IMR-90 (cell line): ENCODE results near the gene OSM. TPM values are rescaled to one million over a fixed set of nuclear protein-coding genes. Genes with fewer than 3 reads are reported as not detected.
A peak's percentile ranks its signal among the peaks of the same experiment; 100 is the strongest.

Experiments used
- ATAC-seq: fragments of 200-7000 bp; cut with Tn5 transposase; 2 replicates; pipeline ENCODE4 v1.9.1; 2020; ENCODE audit warnings: low read depth, mild to moderate bottlenecking, moderate library complexity
- BruUV-seq: library from RNA; stranded (reverse); fragments of 400-500 nt; replicated peaks from 2 replicates; lab custom pipeline; 2021; lab: Mats Ljungman, UMichigan
- CTCF ChIA-PET: fragments of 300-600 bp; formaldehyde crosslinking; extraction: SDS; loops from one replicate; lab custom pipeline; 2021; ENCODE audit warnings: antibody characterized with exemption; lab: Yijun Ruan, JAX
- POLR2A ChIA-PET: fragments of 300-600 bp; sonication (Branson Sonifier 250); formaldehyde crosslinking; loops from one replicate; lab custom pipeline; 2022; ENCODE audit warnings: antibody characterized with exemption; ENCODE audit not compliant: unreplicated experiment; lab: Charles Lee
- DNase-seq: peaks from one replicate; pipeline ENCODE4 v3.0.0; 2013
- H2AFZ ChIP-seq: replicated peaks from 2 replicates; pipeline ENCODE3; 2013; ENCODE audit warnings: low read length, mild to moderate bottlenecking; ENCODE audit not compliant: poor library complexity
- H2AK5ac ChIP-seq: 2 replicates; pipeline ENCODE4 v1.6.1; 2013; ENCODE audit warnings: low read depth, low read length, inconsistent platforms
- H2AK9ac ChIP-seq: replicated peaks from 2 replicates; pipeline ENCODE3; 2013; ENCODE audit warnings: mild to moderate bottlenecking, low read depth, low read length, moderate library complexity; ENCODE audit not compliant: poor library complexity
- H2BK120ac ChIP-seq: 2 replicates; pipeline ENCODE4 v1.6.1; 2013; ENCODE audit warnings: low read depth, low read length, inconsistent platforms
- H2BK15ac ChIP-seq: 3 replicates; pipeline ENCODE4 v1.6.1; 2013; ENCODE audit warnings: low read depth, low read length, inconsistent platforms
- H2BK20ac ChIP-seq: 2 replicates; pipeline ENCODE4 v1.6.1; 2013; ENCODE audit warnings: low read depth, mild to moderate bottlenecking, inconsistent platforms, low read length, moderate library complexity
- H2BK5ac ChIP-seq: 2 replicates; pipeline ENCODE4 v1.6.1; 2013; ENCODE audit warnings: mild to moderate bottlenecking, low read depth, low read length, inconsistent platforms; ENCODE audit not compliant: poor library complexity, severe bottlenecking
- H3K14ac ChIP-seq: replicated peaks from 2 replicates; pipeline ENCODE4 v1.6.1; 2013; ENCODE audit warnings: low read depth, low read length, inconsistent platforms
- H3K18ac ChIP-seq: 2 replicates; pipeline ENCODE4 v1.6.1; 2013; ENCODE audit warnings: low read depth, low read length, control low read depth
- H3K23ac ChIP-seq: 2 replicates; pipeline ENCODE4 v1.6.1; 2013; ENCODE audit warnings: low read depth, low read length, inconsistent platforms
- H3K27ac ChIP-seq: 2 replicates; pipeline ENCODE4 v1.5.1; 2013; ENCODE audit warnings: mild to moderate bottlenecking, control low read depth, low read length; ENCODE audit not compliant: insufficient read depth
- H3K27me3 ChIP-seq: 2 replicates; pipeline ENCODE4 v1.6.1; 2013; ENCODE audit warnings: low read length; ENCODE audit not compliant: control insufficient read depth, insufficient read depth
- H3K36me3 ChIP-seq: 2 replicates; pipeline ENCODE4 v1.6.1; 2013; ENCODE audit warnings: low read length, mixed read lengths; ENCODE audit not compliant: control insufficient read depth, insufficient read depth
- H3K4ac ChIP-seq: 2 replicates; pipeline ENCODE4 v1.6.1; 2013; ENCODE audit warnings: low read depth, low read length, inconsistent platforms
- H3K4me1 ChIP-seq: 2 replicates; pipeline ENCODE4 v1.6.1; 2013; ENCODE audit warnings: low read length, mixed read lengths; ENCODE audit not compliant: control insufficient read depth, insufficient read depth
- H3K4me2 ChIP-seq: 2 replicates; pipeline ENCODE4 v1.6.1; 2013; ENCODE audit warnings: low read depth, mild to moderate bottlenecking, control low read depth, low read length, moderate library complexity
- H3K4me3 ChIP-seq: 2 replicates; pipeline ENCODE4 v1.5.1; 2013; ENCODE audit warnings: low read depth, mild to moderate bottlenecking, control low read depth, low read length, moderate library complexity; ENCODE audit not compliant: insufficient read depth
- H3K56ac ChIP-seq: 2 replicates; pipeline ENCODE4 v1.6.1; 2013; ENCODE audit warnings: low read length, inconsistent platforms; ENCODE audit not compliant: insufficient read depth; ENCODE audit errors: extremely low read depth
- H3K79me1 ChIP-seq, 2 experiments: 2 replicates each; pipeline ENCODE4 v1.6.1; 2013; ENCODE audit warnings: low read length in 2 of 2, inconsistent platforms in 1 of 2, low read depth in 1 of 2
- H3K9ac ChIP-seq: 2 replicates; pipeline ENCODE4 v1.6.1; 2013; ENCODE audit warnings: low read depth, low read length, control low read depth
- H3K9me1 ChIP-seq: 2 replicates; pipeline ENCODE4 v1.6.1; 2013; ENCODE audit warnings: low read length, inconsistent platforms; ENCODE audit not compliant: insufficient read depth
- H3K9me3 ChIP-seq: 2 replicates; pipeline ENCODE4 v1.6.1; 2013; ENCODE audit warnings: low read length; ENCODE audit not compliant: control insufficient read depth, insufficient read depth
- H4K20me1 ChIP-seq: 2 replicates; pipeline ENCODE4 v1.6.1; 2013; ENCODE audit warnings: low read length, inconsistent platforms; ENCODE audit not compliant: insufficient read depth
- H4K5ac ChIP-seq: 2 replicates; pipeline ENCODE4 v1.6.1; 2013; ENCODE audit warnings: mild to moderate bottlenecking, low read depth, low read length, control low read depth
- H4K8ac ChIP-seq, 2 experiments: 2 replicates each; pipeline ENCODE4 v1.6.1; 2013; ENCODE audit warnings: low read depth in 2 of 2, low read length in 2 of 2, control low read depth in 1 of 2, inconsistent platforms in 1 of 2
- H4K91ac ChIP-seq: 2 replicates; pipeline ENCODE4 v1.6.1; 2013; ENCODE audit warnings: low read depth, low read length, inconsistent platforms; ENCODE audit not compliant: insufficient read depth
- MAZ ChIP-seq: IDR thresholded peaks from 2 replicates; pipeline ENCODE4 v1.6.1; 2012; ENCODE audit warnings: low read depth, mild to moderate bottlenecking, low read length, improper control_type of control experiment, moderate library complexity, borderline replicate concordance
- MXI1 ChIP-seq: IDR thresholded peaks from 2 replicates; pipeline ENCODE4 v1.6.1; 2012; ENCODE audit warnings: low read depth, mild to moderate bottlenecking, low read length, moderate library complexity, borderline replicate concordance
- NFE2L2 ChIP-seq: fragments of 150-350 bp; IDR thresholded peaks from 2 replicates; pipeline ENCODE4 v1.6.1; 2016; ENCODE audit warnings: low read depth, mild to moderate bottlenecking, low read length
- USF2 ChIP-seq: fragments of 150-350 bp; IDR thresholded peaks from 2 replicates; pipeline ENCODE4 v1.6.1; 2017; ENCODE audit warnings: mild to moderate bottlenecking, antibody characterized with exemption, low read length, low read depth
- WGBS, 2 experiments: methylation state at CpG; one replicate each; pipeline versions ENCODE4 v1.1.5 to v1.1.7; 2013; ENCODE audit warnings: missing lambda C conversion rate in 2 of 2; ENCODE audit not compliant: insufficient read length in 1 of 2; ENCODE audit errors: extremely low coverage in 2 of 2; 5-methylcytosine and 5-hydroxymethylcytosine counted together
- dilution Hi-C: fragments of 300-500 bp; cut with HindIII; formaldehyde crosslinking; loops from one replicate; pipeline ENCODE4 v1.14.3; 2018; ENCODE audit warnings: low sequenced_read_pairs; ENCODE audit not compliant: unreplicated experiment
- in situ Hi-C: fragments of 300-500 bp; cut with MboI; formaldehyde crosslinking; loops from 3 replicates; pipeline ENCODE4 v1.14.3; 2019; ENCODE audit warnings: low sequenced_read_pairs, inconsistent platforms, mixed read lengths
- intact Hi-C: fragments of 100-400 bp; cut with micrococcal nuclease; formaldehyde crosslinking; loops from 2 replicates; pipeline ENCODE4 v1.10.0; 2022
- polyA plus RNA-seq, 3 experiments: library from polyadenylated mRNA; depleted of rRNA; stranded (reverse); fragments of >200 nt; gene quantifications; 2 replicates each; pipeline ENCODE4 v1.2.3, GENCODE V29; 2012; ENCODE audit warnings: low replicate concordance in 1 of 3
- total RNA-seq: library from RNA; depleted of rRNA; stranded (reverse); fragments of >200 nt; gene quantifications from 2 replicates; pipeline ENCODE4 v1.2.3, GENCODE V29; 2012

The OSM gene
- total and polyA plus RNA-seq, 2 of the 4 experiments (the other 2 are of a cell fraction), result not detected

DNA sequence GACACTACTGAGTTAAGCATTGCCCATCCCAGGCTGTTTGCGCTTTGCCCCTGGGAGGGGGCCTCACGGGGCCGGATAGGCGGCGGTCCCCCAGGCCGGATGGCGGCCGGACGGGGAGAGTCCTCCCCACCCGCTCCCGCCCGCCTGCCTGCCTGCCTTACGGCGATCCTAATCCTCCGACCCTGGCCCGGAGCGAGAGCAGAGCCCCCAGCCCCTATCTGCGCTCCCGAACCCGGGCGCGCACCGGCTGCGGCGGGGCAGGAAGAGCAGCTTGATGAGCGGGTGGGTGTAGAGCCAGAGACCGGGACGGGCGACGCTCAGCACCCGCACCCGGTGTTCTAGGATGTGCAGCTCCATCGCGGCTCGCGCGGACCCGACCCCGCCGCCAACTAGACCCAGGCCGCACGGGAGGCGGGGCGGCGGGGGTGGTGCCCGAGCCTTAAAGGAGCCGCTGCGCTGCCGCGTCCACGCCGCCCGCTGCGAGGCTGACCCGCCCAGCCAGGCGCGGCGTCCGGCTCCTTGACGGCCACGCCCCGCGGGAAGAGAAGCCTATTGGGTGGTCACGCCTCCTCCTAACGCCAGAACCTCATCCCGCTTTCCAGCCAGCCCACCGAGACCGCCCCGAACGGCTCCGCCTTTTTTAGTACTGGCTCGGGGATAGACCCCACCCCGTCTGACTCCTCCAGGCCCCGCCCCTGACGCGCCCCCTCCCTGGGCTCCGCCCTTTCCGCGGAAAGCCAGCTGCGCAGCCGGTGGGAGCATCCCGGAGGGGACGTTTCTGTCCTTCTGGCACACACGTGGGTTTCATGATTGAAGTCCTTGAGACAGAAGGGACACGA lies 22.7 kb upstream of the OSM start, which contains the start of gene CASTOR1:
TSS of gene CASTOR1 (minus strand) at position 365 of the 839 bp plus-strand sequence. CDS start at position 357, 8 bp downstream.
- 2% methylated on average over 21 of the region's 85 CpGs; no CpG with 5 or more reads in 1 of the 2 experiments for WGBS, 2 experiments
- intact Hi-C loops, result loop anchor here (2.0 kb wide), 2 partner anchors 37 to 67 kb away; partner anchors contain the start of genes CCDC157, SF3A1 and TBC1D10A
- H3K79me1 ChIP-seq, result peaks cover 0 to 14% of the 10 kb centered on the region in 2 experiments; a peak in 3 of 4 replicates

More for the DNA sequence above, 22.7 kb upstream of the OSM start, which contains the start of gene CASTOR1:
- Histone ChIP-seq H3K36me3 (peaks cover 50% of the 10 kb centered on the region), H3K4me1 (peaks cover 20% of the 10 kb centered on the region; the same call in 1 of the 2 replicates), H3K18ac (no peak within 1 kb of the TSS), H3K56ac (peak within 1 kb of the TSS; percentile 38; the same call in 1 of the 2 replicates), H3K14ac (peak within 1 kb of the TSS; percentile 74), H2BK20ac (no peak within 1 kb of the TSS), H3K9me1 (peaks cover 6% of the 10 kb centered on the region), H3K27me3 (no peaks in the 10 kb centered on the region), H2AK5ac (peak within 1 kb of the TSS; percentile 43), H3K4me2 (peak within 1 kb of the TSS; percentile 93), H2BK120ac (no peak within 1 kb of the TSS), H3K27ac (peak within 1 kb of the TSS; percentile 57), H3K23ac (peak within 1 kb of the TSS; percentile 43; the same call in 1 of the 2 replicates), H3K4me3 (peak within 1 kb of the TSS; percentile 90), H2AK9ac (peak within 1 kb of the TSS; percentile 85), H4K20me1 (peaks cover 20% of the 10 kb centered on the region), H2BK15ac (no peak within 1 kb of the TSS), H4K91ac (peak within 1 kb of the TSS; percentile 35; the same call in 1 of the 2 replicates), H4K8ac (peak within 1 kb of the TSS; percentile 47 to 61; a peak in 3 of 4 replicates), H3K9ac (peak within 1 kb of the TSS; percentile 80), H2BK5ac (peak within 1 kb of the TSS; percentile 7), H3K9me3 (no peaks in the 10 kb centered on the region), H2AFZ (peak within 1 kb of the TSS; percentile 92), H4K5ac (peak within 1 kb of the TSS; percentile 4; the same call in 1 of the 2 replicates), H3K4ac (peak within 1 kb of the TSS; percentile 73)
- ATAC-seq (peak; percentile 91), DNase-seq (peak; percentile 97)
- no TSS peak for BruUV-seq
- ChIA-PET POLR2A (interaction anchor here (0.6 kb wide), 1 partner anchor 190 kb away, joined by 3 read pairs; no protein-coding TSS in a partner anchor), CTCF (interaction anchor here (2.0 kb wide), 1 partner anchor 36 kb away, joined by 9 read pairs; no protein-coding TSS in a partner anchor)
- dilution Hi-C loops, result no loop called here
- TF ChIP-seq MXI1 (peak; percentile 94), USF2 (peak; percentile 55; the same call in 1 of the 2 replicates), MAZ (peak; percentile 66), NFE2L2 (no peak)
- in situ Hi-C loops, result no loop called here
